ENCODE data around the gene LRBA. TPM values are rescaled to one million over a fixed set of nuclear protein-coding genes. Genes with fewer than 3 reads are reported as not detected.

The LRBA gene
- total and polyA plus RNA-seq, 9 of the 15 experiments (the other 6 are each of a cell fraction or from before 2014, with no cell fraction given), result 24.2 to 88.7 (median 59.7) TPM

GRCh38 chr4:150570862-150571261 lies 444.2 kb downstream of the LRBA start (continued):
- TF ChIP-seq ZNF507 (tag; conservative IDR thresholded peaks at IDR 0.05) (no peak), HIVEP1 (CRISPR knock-in tag; IDR thresholded peaks at IDR 0.05) (no peak), CBX3 (IDR thresholded peaks at IDR 0.05; ENCODE audit: borderline replicate concordance in 1 of 2, low read length in 2 of 2) (peak in 1 of 2 experiments; percentile 44; a peak in 1 of 3 replicates), ZNF740 (CRISPR knock-in tag; IDR thresholded peaks at IDR 0.05) (no peak), ZNF740 (tag; IDR thresholded peaks at IDR 0.05) (no peak), MBD1 (CRISPR knock-in tag; IDR thresholded peaks at IDR 0.05) (no peak), MITF (IDR thresholded peaks at IDR 0.05) (no peak), SIN3A (IDR thresholded peaks at IDR 0.05; ENCODE audit: borderline replicate concordance in 2 of 2, control insufficient read depth in 1 of 2, low read depth in 2 of 2, low read length in 2 of 2) (no peak), KHSRP (IDR thresholded peaks at IDR 0.05) (no peak), ZNF212 (CRISPR knock-in tag; IDR thresholded peaks at IDR 0.05) (no peak), MAFK (IDR thresholded peaks at IDR 0.05; ENCODE audit: low read length) (peak; percentile 62), BRF2 (IDR thresholded peaks at IDR 0.05; ENCODE audit: borderline replicate concordance, insufficient read depth, insufficient read length) (no peak), ZZZ3 (IDR thresholded peaks at IDR 0.05) (no peak), ZNF174 (CRISPR knock-in tag; IDR thresholded peaks at IDR 0.05) (no peak), FOS (IDR thresholded peaks at IDR 0.05; ENCODE audit: extremely low read depth, insufficient read length) (no peak), NFRKB (IDR thresholded peaks at IDR 0.05; ENCODE audit: low read depth) (no peak), HOXB6 (CRISPR knock-in tag; IDR thresholded peaks at IDR 0.05; ENCODE audit: borderline replicate concordance) (no peak), SAP30 (IDR thresholded peaks at IDR 0.05; ENCODE audit: borderline replicate concordance, insufficient read depth, low read depth, low read length, poor library complexity, severe bottlenecking) (no peak), USF1 (CRISPR knock-in tag; IDR thresholded peaks at IDR 0.05) (no peak), ARID3B (CRISPR knock-in tag; IDR thresholded peaks at IDR 0.05; ENCODE audit: borderline replicate concordance) (no peak), HNRNPUL1 (IDR thresholded peaks at IDR 0.05; ENCODE audit: low read length) (no peak), BACH1 (tag; IDR thresholded peaks at IDR 0.05) (peak; percentile 67; the same call in 1 of the 2 replicates)

Data from K562 (cell line).